CD4-positive, alpha-beta T cell (primary cell): ENCODE data around the gene C3orf20. TPM values are rescaled to one million over a fixed set of nuclear protein-coding genes. Genes with fewer than 3 reads are reported as not detected.

Experiments
- ATAC-seq: fragments of 200-7000 bp; cut with Tn5 transposase; one replicate; pipeline ENCODE4 v1.10.0; 2022; ENCODE audit warnings: mild to moderate bottlenecking; ENCODE audit not compliant: poor library complexity
- CTCF ChIA-PET: fragments of 350-600 bp; sonication (Branson Sonifier 250); formaldehyde crosslinking; loops from one replicate; lab custom pipeline; 2021; ENCODE audit warnings: antibody characterized with exemption, inconsistent platforms; lab: Charles Lee
- POLR2A ChIA-PET: fragments of 350-600 bp; sonication (Branson Sonifier 250); formaldehyde crosslinking; loops from one replicate; lab custom pipeline; 2021; ENCODE audit warnings: antibody characterized with exemption, inconsistent platforms; lab: Charles Lee
- DNase-seq, 14 experiments: peaks; one replicate each; pipeline ENCODE4 v3.0.0-alpha.2; 2013 to 2020; ENCODE audit warnings: mixed read lengths in 2 of 14
- H3K27ac ChIP-seq, 2 donors: one replicate each; pipeline versions ENCODE4 v1.5.1 to v1.7.0; 2013; ENCODE audit warnings: low read length in 2 of 2, low read depth in 1 of 2, mild to moderate bottlenecking in 1 of 2
- H3K27me3 ChIP-seq, 2 experiments: 1 replicate in 1 of 2; 2 replicates in 1 of 2; pipeline versions ENCODE4 v1.6.1 to v1.7.0; 2013; ENCODE audit warnings: low read length in 2 of 2, control low read depth in 1 of 2, mild to moderate bottlenecking in 1 of 2, moderate library complexity in 1 of 2; ENCODE audit not compliant: insufficient read depth in 2 of 2, control insufficient read depth in 1 of 2
- H3K36me3 ChIP-seq: one replicate; pipeline ENCODE4 v1.6.1; 2013; ENCODE audit warnings: low read length, control low read depth; ENCODE audit not compliant: insufficient read depth
- H3K4me1 ChIP-seq: one replicate; pipeline ENCODE4 v1.6.1; 2013; ENCODE audit warnings: low read length, control low read depth; ENCODE audit not compliant: insufficient read depth
- H3K4me3 ChIP-seq: one replicate; pipeline ENCODE4 v1.5.1; 2013; ENCODE audit warnings: mild to moderate bottlenecking, low read length, moderate library complexity
- H3K9me3 ChIP-seq, 2 experiments: 1 replicate in 1 of 2; 2 replicates in 1 of 2; pipeline versions ENCODE4 v1.6.1 to v1.7.0; 2013; ENCODE audit warnings: low read length in 2 of 2, mild to moderate bottlenecking in 2 of 2, control low read depth in 1 of 2, moderate library complexity in 1 of 2; ENCODE audit not compliant: control insufficient read depth in 1 of 2, insufficient read depth in 1 of 2
- H3K27ac Mint-ChIP-seq: one replicate; pipeline ENCODE4 v1.8.0; 2020; ENCODE audit warnings: mixed read lengths
- H3K27me3 Mint-ChIP-seq: one replicate; pipeline ENCODE4 v1.8.0; 2021; ENCODE audit warnings: mixed read lengths
- H3K36me3 Mint-ChIP-seq: one replicate; pipeline ENCODE4 v1.8.0; 2021; ENCODE audit warnings: low read depth, mixed read lengths
- H3K4me1 Mint-ChIP-seq: one replicate; pipeline ENCODE4 v1.8.0; 2021; ENCODE audit warnings: low read depth, mixed read lengths
- H3K4me3 Mint-ChIP-seq: one replicate; pipeline ENCODE4 v1.8.0; 2020; ENCODE audit warnings: mild to moderate bottlenecking, mixed read lengths
- H3K9me3 Mint-ChIP-seq: one replicate; pipeline ENCODE4 v1.8.0; 2020; ENCODE audit warnings: mixed read lengths
- intact Hi-C, 2 experiments: fragments of 100-400 bp; cut with DNase I in 1 of 2; cut with micrococcal nuclease in 1 of 2; formaldehyde crosslinking; loops; one replicate each; pipeline versions ENCODE4 v1.15.1 to v1.9.0; 2023 to 2025; cut with DNase I, micrococcal nuclease
- total RNA-seq, 174 experiments: library from RNA in 2 of 174; stranded (reverse) in 2 of 174; gene quantifications; one replicate each; pipeline ENCODE4 v1.2.3 and lab custom pipeline; 2021 to 2026
- TF ChIP-seq, protein P1 (sequence below): fragments of 200-600 bp; IDR thresholded peaks from one replicate; pipeline ENCODE4 v1.8.0; 2022; ENCODE audit warnings: antibody characterized with exemption, mild to moderate bottlenecking

The C3orf20 gene
- total RNA-seq, 2 experiments from 2014 or later = 0.14 TPM; not detected in 1

DNA sequence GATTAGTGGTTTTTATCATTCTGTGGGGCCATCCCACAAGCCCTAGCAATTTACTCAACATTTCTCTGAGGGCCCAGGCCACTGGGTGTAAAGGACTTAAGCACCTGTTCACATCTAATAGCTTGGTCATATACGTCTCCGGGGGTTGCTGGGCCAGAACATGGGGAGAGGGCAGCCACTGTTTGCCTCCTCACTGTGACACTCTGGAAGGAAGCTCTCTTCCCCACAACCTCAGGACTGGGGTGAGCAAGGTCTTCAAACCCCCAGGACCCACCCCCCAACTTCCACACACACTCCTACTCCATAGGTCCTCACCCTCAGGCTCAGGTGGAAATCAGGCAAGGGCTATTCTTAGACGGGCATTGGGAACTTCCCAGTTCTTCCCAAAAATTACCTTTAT is 28.9 kb downstream of the C3orf20 start:
- CTCF ChIA-PET = no interaction called here

GRCh38 chr3:14706096-14706495 is 31.2 kb downstream of the C3orf20 start:
- Histone ChIP-seq H3K36me3 (no peaks in the 10 kb centered on the region), H3K9me3 (no peaks in the 10 kb centered on the region), H3K27me3 (no peaks in the 10 kb centered on the region), H3K4me3 (no peak overlapping the region), H3K27ac (no peak overlapping the region), H3K4me1 (no peaks in the 10 kb centered on the region)
- H3K36me3 Mint-ChIP-seq = no peaks in the 10 kb centered on the region
- H3K4me1 Mint-ChIP-seq = no peaks in the 10 kb centered on the region
- no peak for DNase-seq
- ChIA-PET POLR2A (no interaction called here), CTCF (no interaction called here)
- TF ChIP-seq, protein P1, sequence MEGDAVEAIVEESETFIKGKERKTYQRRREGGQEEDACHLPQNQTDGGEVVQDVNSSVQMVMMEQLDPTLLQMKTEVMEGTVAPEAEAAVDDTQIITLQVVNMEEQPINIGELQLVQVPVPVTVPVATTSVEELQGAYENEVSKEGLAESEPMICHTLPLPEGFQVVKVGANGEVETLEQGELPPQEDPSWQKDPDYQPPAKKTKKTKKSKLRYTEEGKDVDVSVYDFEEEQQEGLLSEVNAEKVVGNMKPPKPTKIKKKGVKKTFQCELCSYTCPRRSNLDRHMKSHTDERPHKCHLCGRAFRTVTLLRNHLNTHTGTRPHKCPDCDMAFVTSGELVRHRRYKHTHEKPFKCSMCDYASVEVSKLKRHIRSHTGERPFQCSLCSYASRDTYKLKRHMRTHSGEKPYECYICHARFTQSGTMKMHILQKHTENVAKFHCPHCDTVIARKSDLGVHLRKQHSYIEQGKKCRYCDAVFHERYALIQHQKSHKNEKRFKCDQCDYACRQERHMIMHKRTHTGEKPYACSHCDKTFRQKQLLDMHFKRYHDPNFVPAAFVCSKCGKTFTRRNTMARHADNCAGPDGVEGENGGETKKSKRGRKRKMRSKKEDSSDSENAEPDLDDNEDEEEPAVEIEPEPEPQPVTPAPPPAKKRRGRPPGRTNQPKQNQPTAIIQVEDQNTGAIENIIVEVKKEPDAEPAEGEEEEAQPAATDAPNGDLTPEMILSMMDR = no peak
- H3K9me3 Mint-ChIP-seq = no peaks in the 10 kb centered on the region
- H3K4me3 Mint-ChIP-seq = no peak overlapping the region
- ATAC-seq = no peak
- intact Hi-C loops = no loop called here
- no peak overlapping the region for H3K27ac Mint-ChIP-seq
- H3K27me3 Mint-ChIP-seq = no peaks in the 10 kb centered on the region

More for the DNA sequence above, 28.9 kb downstream of the C3orf20 start:
- Mint-ChIP-seq H3K9me3 (no peaks in the 10 kb centered on the region), H3K27me3 (no peaks in the 10 kb centered on the region), H3K4me3 (no peak overlapping the region), H3K27ac (no peak overlapping the region), H3K4me1 (no peaks in the 10 kb centered on the region), H3K36me3 (no peaks in the 10 kb centered on the region)
- TF ChIP-seq, protein P1 = no peak
- H3K27me3 ChIP-seq = no peaks in the 10 kb centered on the region
- intact Hi-C loops = no loop called here
- no peak for ATAC-seq
- no peaks in the 10 kb centered on the region for H3K36me3 ChIP-seq
- H3K27ac ChIP-seq = no peak overlapping the region
- no peaks in the 10 kb centered on the region for H3K4me1 ChIP-seq
- no peak for DNase-seq
- POLR2A ChIA-PET = no interaction called here
- no peak overlapping the region for H3K4me3 ChIP-seq
- no peaks in the 10 kb centered on the region for H3K9me3 ChIP-seq

DNA sequence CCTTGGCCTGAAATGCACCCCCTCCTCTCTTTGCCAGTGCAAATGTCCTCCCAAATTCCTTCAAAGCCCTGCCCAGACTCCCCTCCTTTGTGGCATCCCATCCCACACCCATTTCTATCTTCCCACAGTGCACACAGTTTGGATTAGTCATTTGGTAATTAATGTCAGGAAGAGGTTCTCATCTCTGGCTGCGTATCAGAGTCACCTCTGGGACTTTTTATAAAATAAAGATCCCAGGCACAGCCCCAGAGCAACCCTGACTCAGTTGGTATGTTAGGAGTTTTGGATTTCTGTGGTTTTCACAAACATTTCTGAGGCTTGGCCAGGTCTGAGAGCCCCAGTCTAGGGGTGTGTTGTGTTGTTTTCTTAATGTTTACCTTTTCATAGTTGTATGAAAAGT is 41.6 kb downstream of the C3orf20 start:
- H3K9me3 ChIP-seq = no peaks in the 10 kb centered on the region
- DNase-seq (no peak), ATAC-seq (no peak)
- ChIA-PET CTCF (no interaction called here), POLR2A (no interaction called here)
- H3K27ac ChIP-seq = no peak overlapping the region
- no peaks in the 10 kb centered on the region for H3K27me3 ChIP-seq
- no peak overlapping the region for H3K4me3 Mint-ChIP-seq
- H3K4me1 ChIP-seq = no peaks in the 10 kb centered on the region
- peaks cover 9% of the 10 kb centered on the region for H3K9me3 Mint-ChIP-seq
- H3K36me3 Mint-ChIP-seq = no peaks in the 10 kb centered on the region
- peaks cover 6% of the 10 kb centered on the region for H3K27me3 Mint-ChIP-seq
- H3K4me1 Mint-ChIP-seq = no peaks in the 10 kb centered on the region
- H3K36me3 ChIP-seq = no peaks in the 10 kb centered on the region
- no peak overlapping the region for H3K27ac Mint-ChIP-seq
- intact Hi-C loops = no loop called here
- TF ChIP-seq, protein P1 = no peak
- no peak overlapping the region for H3K4me3 ChIP-seq
